ENCODE measurements around the gene HIF1A. TPM values are rescaled to one million over a fixed set of nuclear protein-coding genes. Genes with fewer than 3 reads are reported as not detected.

Gene HIF1A
- total RNA-seq, 1 donor from 2014 or later, result 53.4 TPM

DNA sequence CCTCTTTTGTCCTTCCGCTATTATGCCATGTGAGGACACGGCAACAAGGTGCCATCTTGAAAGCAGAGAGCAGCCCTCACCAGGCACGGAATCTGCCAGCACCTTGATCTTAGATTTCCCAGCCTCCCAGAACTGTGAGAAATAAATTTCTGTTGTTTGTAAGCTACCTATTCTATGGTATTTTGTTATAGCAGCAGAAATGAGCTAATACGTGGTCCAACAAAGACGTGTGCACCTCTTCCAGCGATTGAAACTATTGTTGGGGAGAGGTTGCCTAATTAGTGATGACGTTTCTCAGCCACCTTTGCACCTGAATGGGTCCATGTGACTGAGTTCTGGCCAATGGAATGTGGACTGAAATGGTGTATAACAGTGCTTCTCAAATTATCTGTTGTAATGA lies 64.6 kb downstream of the HIF1A start:
- intact Hi-C loops (cut with DNase I), result loop anchor here (5.0 kb wide), 1 partner anchor 288 kb away; no protein-coding TSS in a partner anchor

GRCh38 chr14:61761557-61761956 lies 66.2 kb downstream of the HIF1A start:
- ATAC-seq (peak; percentile 14), DNase-seq (ENCODE audit: missing footprints) (no peak)
- intact Hi-C loops (cut with DNase I), result loop anchor here (5.0 kb wide), 1 partner anchor 289 kb away; no protein-coding TSS in a partner anchor

More for the DNA sequence above, 64.6 kb downstream of the HIF1A start:
- DNase-seq (ENCODE audit: missing footprints) (no peak), ATAC-seq (no peak)

DNA sequence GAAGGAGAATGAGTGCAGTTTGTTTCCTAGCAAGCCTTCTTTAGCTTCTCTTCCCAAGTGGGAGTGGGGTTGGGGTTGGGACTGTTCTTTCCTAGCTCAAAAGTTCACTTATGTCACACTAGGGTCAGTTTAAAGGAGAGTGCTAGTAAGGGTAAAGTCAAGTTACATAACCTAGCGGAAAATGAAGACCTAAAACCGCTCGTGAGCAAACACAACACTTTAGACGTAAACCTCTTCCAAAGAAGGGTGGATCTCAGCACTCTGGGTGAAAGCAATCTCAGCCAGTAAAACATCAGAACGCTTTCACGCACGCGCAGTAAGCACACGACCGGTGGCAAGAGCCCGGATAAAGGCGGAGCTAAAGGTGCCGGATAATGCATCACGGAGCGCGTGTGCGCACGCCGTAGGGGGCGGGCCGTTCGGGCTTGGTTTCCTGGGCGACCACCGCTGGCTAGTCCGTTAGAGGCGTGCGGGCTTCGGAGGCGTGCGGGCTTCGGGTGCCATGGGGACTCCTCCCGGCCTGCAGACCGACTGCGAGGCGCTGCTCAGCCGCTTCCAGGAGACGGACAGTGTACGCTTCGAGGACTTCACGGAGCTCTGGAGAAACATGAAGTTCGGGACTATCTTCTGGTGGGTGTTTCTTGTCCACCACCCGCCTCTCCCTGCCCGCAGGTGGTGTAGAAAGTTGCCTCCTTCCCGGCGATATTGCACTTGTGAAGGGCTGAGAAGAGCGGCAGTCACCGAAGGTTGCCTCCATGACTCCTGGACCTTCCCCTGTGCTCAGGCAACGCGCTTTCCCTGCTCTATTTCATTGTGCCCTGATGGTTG lies 66.9 kb downstream of the HIF1A start, which contains the start of gene SNAPC1:
Gene SNAPC1, plus strand, starts transcription at position 462 of the 828 bp plus-strand sequence. Its CDS starts 41 bp downstream, at position 503.
- intact Hi-C loops (cut with DNase I), result loop anchor here (1.0 to 5.0 kb wide), 2 partner anchors 11 to 290 kb away; no protein-coding TSS in a partner anchor
- peak; percentile 99 for ATAC-seq
- peak; percentile 98 for DNase-seq (ENCODE audit: missing footprints)

GRCh38 chr14:61764342-61765122 lies 69.2 kb downstream of the HIF1A start:
- no peak for ATAC-seq
- no peak for DNase-seq (ENCODE audit: missing footprints)
- intact Hi-C loops (cut with DNase I), result loop anchor here (5.0 kb wide), 1 partner anchor 292 kb away; no protein-coding TSS in a partner anchor

- ATAC-seq (no peak), DNase-seq (ENCODE audit: missing footprints) (no peak)
- intact Hi-C loops (cut with DNase I), result no loop called here
Observed at GRCh38 chr14:61765225-61765943, 70.1 kb downstream of the HIF1A start.

DNA sequence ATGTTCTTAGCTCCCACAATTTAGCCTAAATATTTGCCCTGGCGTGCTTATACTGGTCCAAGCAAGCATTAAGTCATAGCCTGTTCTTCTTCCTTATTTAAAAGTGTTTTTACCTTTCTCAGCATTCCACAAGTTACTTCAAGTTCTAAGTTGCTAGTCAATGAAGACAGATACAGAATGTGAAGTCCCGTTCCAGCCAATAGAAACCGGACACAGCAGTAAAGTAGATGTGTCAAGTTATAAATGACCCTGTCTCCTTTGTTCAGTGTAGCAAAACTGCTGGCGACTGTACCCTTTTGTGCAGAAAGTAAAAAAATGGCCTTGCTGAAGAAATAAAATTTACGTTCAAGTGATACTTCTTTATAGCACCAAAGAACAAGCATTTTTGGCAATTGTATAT lies 70.8 kb downstream of the HIF1A start:
- intact Hi-C loops (cut with DNase I), result no loop called here
- ATAC-seq (no peak), DNase-seq (ENCODE audit: missing footprints) (no peak)

- no peak for DNase-seq (ENCODE audit: missing footprints)
Observed at GRCh38 chr14:61768240-61768639, 72.9 kb downstream of the HIF1A start.

DNA sequence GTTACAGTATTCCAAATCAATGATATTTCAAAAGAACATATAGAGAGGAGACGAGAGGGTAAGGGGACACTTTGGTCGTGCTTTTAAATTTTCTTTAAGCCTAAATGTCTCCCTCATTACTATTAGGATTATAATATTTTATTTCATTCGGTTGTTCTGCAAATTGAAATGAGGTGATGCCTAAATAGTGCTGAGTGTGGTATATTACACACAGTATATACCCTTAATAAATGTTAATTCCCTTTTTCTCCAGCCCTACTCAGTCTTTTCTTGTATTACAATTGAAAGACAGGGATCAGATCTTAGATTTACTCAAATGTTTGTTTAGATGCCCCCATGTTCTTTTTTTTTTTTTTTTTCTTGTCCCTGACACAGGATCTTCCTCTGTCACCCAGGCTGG lies 74.6 kb downstream of the HIF1A start:
- no peak for DNase-seq (ENCODE audit: missing footprints)
- ATAC-seq, result no peak
- intact Hi-C loops (cut with DNase I), result loop anchor here (2.0 kb wide), 1 partner anchor 19 kb away; no protein-coding TSS in a partner anchor

More at GRCh38 chr14:61768240-61768639, 72.9 kb downstream of the HIF1A start:
- ATAC-seq, result peak; percentile 49
- intact Hi-C loops (cut with DNase I), result loop anchor here (2.0 kb wide), 1 partner anchor 17 kb away; no protein-coding TSS in a partner anchor

GRCh38 chr14:61774861-61775260 lies 79.5 kb downstream of the HIF1A start:
- DNase-seq (ENCODE audit: missing footprints), result no peak
- no peak for ATAC-seq
- intact Hi-C loops (cut with DNase I), result no loop called here

- ATAC-seq, result no peak
- intact Hi-C loops (cut with DNase I), result no loop called here
- DNase-seq (ENCODE audit: missing footprints), result no peak
Observed at GRCh38 chr14:61780125-61780524, 84.8 kb downstream of the HIF1A start.

DNA sequence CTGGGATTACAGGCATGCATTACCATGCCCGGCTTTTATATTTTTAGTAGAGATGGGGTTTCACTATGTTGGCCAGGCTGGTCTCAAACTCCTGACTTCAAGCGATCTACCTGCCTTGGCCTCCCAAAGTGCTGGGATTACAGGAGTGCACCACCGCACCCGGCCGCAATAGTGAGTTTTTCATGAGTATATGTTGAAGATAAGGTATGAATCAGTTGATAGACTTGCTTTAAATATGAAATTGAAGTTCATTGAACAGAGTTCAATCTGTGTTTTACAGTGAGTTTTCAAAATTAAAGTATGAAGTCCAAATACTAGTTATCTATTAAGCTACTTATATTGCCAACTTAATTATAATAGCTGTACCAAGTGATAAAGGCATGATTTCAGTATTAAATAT lies 102.0 kb downstream of the HIF1A start:
- DNase-seq (ENCODE audit: missing footprints) (no peak), ATAC-seq (no peak)
- intact Hi-C loops (cut with DNase I), result no loop called here

Other genes starting within 250 kb of the HIF1A start
- gene SNAPC1, start 66.9 kb downstream of the HIF1A start, total RNA-seq, result 11.8 TPM
- gene SYT16, start 117.2 kb downstream of the HIF1A start, total RNA-seq, result not detected